WTC11 (cell line): Measurements from ENCODE around the gene HYOU1. TPM values are rescaled to one million over a fixed set of nuclear protein-coding genes. Genes with fewer than 3 reads are reported as not detected.

Experiments
- ATAC-seq: fragments of 200-7000 bp; cut with Tn5 transposase; 2 replicates; pipeline ENCODE4 v1.10.0; 2021; ENCODE audit warnings: mild to moderate bottlenecking, moderate library complexity
- Bru-seq: library from RNA; stranded (reverse); fragments of 400-500 nt; gene quantifications from one replicate; lab custom pipeline; 2021; lab: Mats Ljungman, UMichigan
- CTCF ChIA-PET: fragments of 300-600 bp; sonication (Branson Sonifier 250); formaldehyde crosslinking; loops from one replicate; lab custom pipeline; 2021; ENCODE audit warnings: antibody characterized with exemption; lab: Charles Lee
- POLR2A ChIA-PET: fragments of 350-600 bp; sonication (Branson Sonifier 250); formaldehyde crosslinking; loops from one replicate; lab custom pipeline; 2021; ENCODE audit warnings: antibody characterized with exemption; lab: Charles Lee
- DNase-seq: peaks from one replicate; pipeline ENCODE4 v3.0.0; 2021; ENCODE audit warnings: low spot score
- H3K27ac Mint-ChIP-seq: 2 replicates; pipeline ENCODE4 v1.8.0; 2021; ENCODE audit warnings: mixed read lengths
- H3K27me3 Mint-ChIP-seq: 2 replicates; pipeline ENCODE4 v1.8.0; 2021; ENCODE audit warnings: low read depth, mild to moderate bottlenecking, moderate library complexity, mixed read lengths
- H3K36me3 Mint-ChIP-seq: 2 replicates; pipeline ENCODE4 v1.8.0; 2021; ENCODE audit warnings: mixed read lengths
- H3K4me1 Mint-ChIP-seq: 2 replicates; pipeline ENCODE4 v1.8.0; 2022; ENCODE audit warnings: mixed read lengths
- H3K4me3 Mint-ChIP-seq: 2 replicates; pipeline ENCODE4 v1.8.0; 2021; ENCODE audit warnings: mild to moderate bottlenecking, moderate library complexity, mixed read lengths
- H3K9me3 Mint-ChIP-seq: 2 replicates; pipeline ENCODE4 v1.8.0; 2021; ENCODE audit warnings: mixed read lengths
- AR ChIP-seq: fragments of 250-450 bp; sonication (Bioruptor Pico); IDR thresholded peaks from 2 replicates; pipeline ENCODE4 v1.9.0; 2021; ENCODE audit warnings: mild to moderate bottlenecking
- ELF4 ChIP-seq: sonication (generic); formaldehyde crosslinking; IDR thresholded peaks from 2 replicates; pipeline ENCODE4 v1.8.1; 2022; ENCODE audit warnings: low read depth, mild to moderate bottlenecking, moderate library complexity, missing genetic modification reagents
- ERG ChIP-seq: fragments of 250-450 bp; sonication (Bioruptor Pico); IDR thresholded peaks from 2 replicates; pipeline ENCODE4 v1.8.0; 2021; ENCODE audit warnings: mild to moderate bottlenecking
- ESRRA ChIP-seq: sonication (generic); formaldehyde crosslinking; IDR thresholded peaks from 2 replicates; pipeline ENCODE4 v1.8.1; 2022; ENCODE audit warnings: mild to moderate bottlenecking, missing genetic modification reagents, borderline replicate concordance
- ETV6 ChIP-seq: sonication (generic); formaldehyde crosslinking; IDR thresholded peaks from 2 replicates; pipeline ENCODE4 v1.8.1; 2022; ENCODE audit warnings: mild to moderate bottlenecking, missing genetic modification reagents
- FOXJ3 ChIP-seq: sonication (generic); formaldehyde crosslinking; IDR thresholded peaks from 2 replicates; pipeline ENCODE4 v1.9.0; 2021; ENCODE audit warnings: missing genetic modification reagents, mild to moderate bottlenecking, borderline replicate concordance
- IRF1 ChIP-seq: sonication (generic); formaldehyde crosslinking; IDR thresholded peaks from 2 replicates; pipeline ENCODE4 v1.8.0; 2023; ENCODE audit warnings: missing genetic modification reagents
- KAT7 ChIP-seq: sonication (generic); formaldehyde crosslinking; IDR thresholded peaks from 2 replicates; pipeline ENCODE4 v1.8.1; 2023; ENCODE audit warnings: missing genetic modification reagents, mild to moderate bottlenecking, borderline replicate concordance
- NR2C2 ChIP-seq: sonication (generic); formaldehyde crosslinking; IDR thresholded peaks from 2 replicates; pipeline ENCODE4 v1.8.0; 2022; ENCODE audit warnings: mild to moderate bottlenecking, missing genetic modification reagents
- PRRX2 ChIP-seq: fragments of 250-450 bp; sonication (Bioruptor Pico); IDR thresholded peaks from 2 replicates; pipeline ENCODE4 v1.8.0; 2021; ENCODE audit warnings: mild to moderate bottlenecking
- TP53 ChIP-seq: sonication (generic); formaldehyde crosslinking; IDR thresholded peaks from 2 replicates; pipeline ENCODE4 v1.8.1; 2023; ENCODE audit warnings: mild to moderate bottlenecking, missing genetic modification reagents
- ZBTB21 ChIP-seq: sonication (generic); formaldehyde crosslinking; IDR thresholded peaks from 2 replicates; pipeline ENCODE4 v1.8.1; 2023; ENCODE audit warnings: mild to moderate bottlenecking, missing genetic modification reagents, borderline replicate concordance
- ZMAT4 ChIP-seq: fragments of 250-450 bp; sonication (Bioruptor Pico); IDR thresholded peaks from 2 replicates; pipeline ENCODE4 v1.9.0; 2021; ENCODE audit warnings: mild to moderate bottlenecking
- ZNF232 ChIP-seq: sonication (generic); formaldehyde crosslinking; IDR thresholded peaks from 2 replicates; pipeline ENCODE4 v1.8.0; 2022; ENCODE audit warnings: mild to moderate bottlenecking, missing genetic modification reagents
- ZNF317 ChIP-seq: sonication (generic); formaldehyde crosslinking; IDR thresholded peaks from 2 replicates; pipeline ENCODE4 v1.8.1; 2023; ENCODE audit warnings: low read depth, mild to moderate bottlenecking, moderate library complexity, missing genetic modification reagents, borderline replicate concordance
- ZSCAN18 ChIP-seq: fragments of 250-450 bp; sonication (Bioruptor Pico); IDR thresholded peaks from 2 replicates; pipeline ENCODE4 v2.1.2; 2022; ENCODE audit warnings: mild to moderate bottlenecking, moderate library complexity
- long read RNA-seq, 3 experiments: library from RNA in 1 of 3; library from capped mRNA in 1 of 3; library from polyadenylated mRNA in 1 of 3; unstranded in 2 of 3; stranded (forward) in 1 of 3; transcript quantifications; one replicate each; pipeline ENCODE4 v2.0.0, GENCODE V29; 2021
- total RNA-seq: library from RNA; stranded (reverse); gene quantifications from 3 replicates; pipeline ENCODE4 v1.2.3, GENCODE V29; 2021
- TF ChIP-seq, protein P1 (sequence below): sonication (generic); formaldehyde crosslinking; IDR thresholded peaks from 2 replicates; pipeline ENCODE4 v1.8.1; 2023; ENCODE audit warnings: mild to moderate bottlenecking, moderate library complexity, missing genetic modification reagents
- TF ChIP-seq, protein P2 (sequence below): sonication (generic); formaldehyde crosslinking; IDR thresholded peaks from 2 replicates; pipeline ENCODE4 v1.8.1; 2022; ENCODE audit warnings: low read depth, missing genetic modification reagents, borderline replicate concordance
- TF ChIP-seq, protein P3 (sequence below): sonication (generic); formaldehyde crosslinking; IDR thresholded peaks from 2 replicates; pipeline ENCODE4 v1.8.1; 2023; ENCODE audit warnings: mild to moderate bottlenecking, missing genetic modification reagents, borderline replicate concordance

The HYOU1 gene
- total RNA-seq (212 to 276 TPM (median 218 TPM) in 3 replicates), Bru-seq, nascent RNA (percentile 83 among the genes with signal in this experiment)
- long read RNA-seq, experiment 1, full-length matches to known transcripts, result 313 of 1,135 reads
- long read RNA-seq, experiment 1, partial matches to known transcripts, result 260 of 1,135 reads
- long read RNA-seq, experiment 1, other reads (novel, unspliced or antisense), result 562 of 1,135 reads
- long read RNA-seq, experiment 2, full-length matches to known transcripts, result 11 of 223 reads
- long read RNA-seq, experiment 2, partial matches to known transcripts, result 110 of 223 reads
- long read RNA-seq, experiment 2, other reads (novel, unspliced or antisense), result 102 of 223 reads
- long read RNA-seq, experiment 3, partial matches to known transcripts, result 0 of 3 reads
- long read RNA-seq, experiment 3, other reads (novel, unspliced or antisense), result 3 of 3 reads

DNA sequence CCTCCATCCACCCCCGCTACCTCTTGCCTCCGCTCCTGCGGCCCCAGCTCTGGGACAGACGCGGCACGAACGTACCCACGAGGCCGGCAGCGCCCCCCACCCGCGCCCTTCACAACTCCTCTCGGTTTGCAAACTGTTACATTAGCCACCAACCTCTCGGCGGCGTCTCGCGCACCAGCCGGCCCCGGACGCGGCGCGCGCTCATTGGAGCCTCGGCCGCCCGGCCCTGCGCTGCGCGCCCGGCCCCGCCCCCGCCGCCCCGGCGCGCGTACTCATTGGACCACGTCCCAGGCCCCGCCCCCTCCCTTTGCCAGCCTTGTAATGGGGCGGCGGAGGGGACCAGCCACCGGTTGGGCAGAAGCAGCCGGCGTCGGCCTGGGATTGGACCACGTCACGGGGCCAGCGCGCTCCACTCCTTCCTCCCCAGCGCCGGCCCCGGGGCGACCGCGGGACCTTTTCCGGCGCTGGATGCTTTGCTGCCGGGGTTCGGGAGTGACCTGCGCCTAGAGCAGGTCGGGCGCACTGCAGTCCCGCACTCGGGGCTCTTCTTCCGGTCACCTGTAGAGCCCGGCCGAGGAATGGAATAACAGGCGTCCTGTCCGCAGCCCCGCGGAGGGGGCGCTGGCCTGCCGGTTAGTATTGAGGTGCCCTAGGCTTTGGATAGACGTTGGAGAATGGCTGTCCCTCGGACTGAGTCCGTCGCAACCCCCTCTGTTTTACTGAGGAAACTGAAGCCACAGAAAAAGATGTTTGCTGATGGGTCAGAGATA lies at the start of gene HYOU1:
Gene HYOU1, minus strand, starts transcription at position 206 of the 770 bp plus-strand sequence. CDS start 1,045 bp downstream, outside the sequence.
- H3K9me3 Mint-ChIP-seq, result no peaks in the 10 kb centered on the region
- peak; percentile 99 for DNase-seq
- H3K27ac Mint-ChIP-seq, result peak within 1 kb of the TSS; percentile 96
- ChIA-PET CTCF (interaction anchor here (0.6 to 3.0 kb wide), 10 partner anchors 8 to 315 kb away, joined by 3 to 14 read pairs (median 4); partner anchors contain the start of genes CBL, CENATAC, SLC37A4 and VPS11), POLR2A (interaction anchor here (0.6 to 2.6 kb wide), 8 partner anchors 10 to 146 kb away, joined by 3 to 20 read pairs (median 6); partner anchors contain the start of genes CENATAC, DPAGT1, HMBS and VPS11)
- H3K36me3 Mint-ChIP-seq, result peaks cover 40% of the 10 kb centered on the region
- no peaks in the 10 kb centered on the region for H3K27me3 Mint-ChIP-seq
- H3K4me3 Mint-ChIP-seq, result peak within 1 kb of the TSS; percentile 89
- H3K4me1 Mint-ChIP-seq, result peaks cover 17% of the 10 kb centered on the region
- ATAC-seq, result peak; percentile 96
- TF ChIP-seq, protein P1, sequence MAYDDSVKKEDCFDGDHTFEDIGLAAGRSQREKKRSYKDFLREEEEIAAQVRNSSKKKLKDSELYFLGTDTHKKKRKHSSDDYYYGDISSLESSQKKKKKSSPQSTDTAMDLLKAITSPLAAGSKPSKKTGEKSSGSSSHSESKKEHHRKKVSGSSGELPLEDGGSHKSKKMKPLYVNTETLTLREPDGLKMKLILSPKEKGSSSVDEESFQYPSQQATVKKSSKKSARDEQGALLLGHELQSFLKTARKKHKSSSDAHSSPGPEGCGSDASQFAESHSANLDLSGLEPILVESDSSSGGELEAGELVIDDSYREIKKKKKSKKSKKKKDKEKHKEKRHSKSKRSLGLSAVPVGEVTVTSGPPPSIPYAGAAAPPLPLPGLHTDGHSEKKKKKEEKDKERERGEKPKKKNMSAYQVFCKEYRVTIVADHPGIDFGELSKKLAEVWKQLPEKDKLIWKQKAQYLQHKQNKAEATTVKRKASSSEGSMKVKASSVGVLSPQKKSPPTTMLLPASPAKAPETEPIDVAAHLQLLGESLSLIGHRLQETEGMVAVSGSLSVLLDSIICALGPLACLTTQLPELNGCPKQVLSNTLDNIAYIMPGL (CRISPR knock-in tag), result no peak
- TF ChIP-seq KAT7 (no peak), TP53 (CRISPR knock-in tag) (peak; percentile 25; the same call in 1 of the 2 replicates), ERG (no peak), ZNF232 (CRISPR knock-in tag) (0 out of 2 replicates have a peak, but pooled peaks have one; percentile 25), ZMAT4 (CRISPR knock-in tag) (peak; percentile 28; the same call in 1 of the 2 replicates), NR2C2 (no peak), IRF1 (no peak), ZNF317 (CRISPR knock-in tag) (no peak), PRRX2 (CRISPR knock-in tag) (no peak), ETV6 (CRISPR knock-in tag) (peak; percentile 41; the same call in 1 of the 2 replicates), AR (CRISPR knock-in tag) (no peak), ESRRA (CRISPR knock-in tag) (no peak), FOXJ3 (CRISPR knock-in tag) (no peak), ZSCAN18 (CRISPR knock-in tag) (no peak), ZBTB21 (CRISPR knock-in tag) (no peak), ELF4 (CRISPR knock-in tag) (no peak)
- TF ChIP-seq, protein P2, sequence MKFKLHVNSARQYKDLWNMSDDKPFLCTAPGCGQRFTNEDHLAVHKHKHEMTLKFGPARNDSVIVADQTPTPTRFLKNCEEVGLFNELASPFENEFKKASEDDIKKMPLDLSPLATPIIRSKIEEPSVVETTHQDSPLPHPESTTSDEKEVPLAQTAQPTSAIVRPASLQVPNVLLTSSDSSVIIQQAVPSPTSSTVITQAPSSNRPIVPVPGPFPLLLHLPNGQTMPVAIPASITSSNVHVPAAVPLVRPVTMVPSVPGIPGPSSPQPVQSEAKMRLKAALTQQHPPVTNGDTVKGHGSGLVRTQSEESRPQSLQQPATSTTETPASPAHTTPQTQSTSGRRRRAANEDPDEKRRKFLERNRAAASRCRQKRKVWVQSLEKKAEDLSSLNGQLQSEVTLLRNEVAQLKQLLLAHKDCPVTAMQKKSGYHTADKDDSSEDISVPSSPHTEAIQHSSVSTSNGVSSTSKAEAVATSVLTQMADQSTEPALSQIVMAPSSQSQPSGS (CRISPR knock-in tag), result no peak
- TF ChIP-seq, protein P3, sequence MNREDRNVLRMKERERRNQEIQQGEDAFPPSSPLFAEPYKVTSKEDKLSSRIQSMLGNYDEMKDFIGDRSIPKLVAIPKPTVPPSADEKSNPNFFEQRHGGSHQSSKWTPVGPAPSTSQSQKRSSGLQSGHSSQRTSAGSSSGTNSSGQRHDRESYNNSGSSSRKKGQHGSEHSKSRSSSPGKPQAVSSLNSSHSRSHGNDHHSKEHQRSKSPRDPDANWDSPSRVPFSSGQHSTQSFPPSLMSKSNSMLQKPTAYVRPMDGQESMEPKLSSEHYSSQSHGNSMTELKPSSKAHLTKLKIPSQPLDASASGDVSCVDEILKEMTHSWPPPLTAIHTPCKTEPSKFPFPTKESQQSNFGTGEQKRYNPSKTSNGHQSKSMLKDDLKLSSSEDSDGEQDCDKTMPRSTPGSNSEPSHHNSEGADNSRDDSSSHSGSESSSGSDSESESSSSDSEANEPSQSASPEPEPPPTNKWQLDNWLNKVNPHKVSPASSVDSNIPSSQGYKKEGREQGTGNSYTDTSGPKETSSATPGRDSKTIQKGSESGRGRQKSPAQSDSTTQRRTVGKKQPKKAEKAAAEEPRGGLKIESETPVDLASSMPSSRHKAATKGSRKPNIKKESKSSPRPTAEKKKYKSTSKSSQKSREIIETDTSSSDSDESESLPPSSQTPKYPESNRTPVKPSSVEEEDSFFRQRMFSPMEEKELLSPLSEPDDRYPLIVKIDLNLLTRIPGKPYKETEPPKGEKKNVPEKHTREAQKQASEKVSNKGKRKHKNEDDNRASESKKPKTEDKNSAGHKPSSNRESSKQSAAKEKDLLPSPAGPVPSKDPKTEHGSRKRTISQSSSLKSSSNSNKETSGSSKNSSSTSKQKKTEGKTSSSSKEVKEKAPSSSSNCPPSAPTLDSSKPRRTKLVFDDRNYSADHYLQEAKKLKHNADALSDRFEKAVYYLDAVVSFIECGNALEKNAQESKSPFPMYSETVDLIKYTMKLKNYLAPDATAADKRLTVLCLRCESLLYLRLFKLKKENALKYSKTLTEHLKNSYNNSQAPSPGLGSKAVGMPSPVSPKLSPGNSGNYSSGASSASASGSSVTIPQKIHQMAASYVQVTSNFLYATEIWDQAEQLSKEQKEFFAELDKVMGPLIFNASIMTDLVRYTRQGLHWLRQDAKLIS (CRISPR knock-in tag), result no peak
